Measurements from ENCODE around the gene CEP63.
"Not testable (repeated sequence)": the region's sequence is repeated elsewhere in the genome, so short reads cannot be mapped to it uniquely, and the experiment has no call there.

CEP63 gene

GRCh38 chr3:134579141-134579665 is 93.3 kb downstream of the CEP63 start:
- in situ Hi-C loops (cut with MboI; ENCODE audit: low sequenced_read_pairs), result no loop called here
- H3K27me3 ChIP-seq (ENCODE audit: low read depth), result no peaks in the 10 kb centered on the region
- H3K36me3 ChIP-seq (replicated peaks), result no peaks in the 10 kb centered on the region
- no peak overlapping the region for H3K4me3 ChIP-seq
- peaks cover 7% of the 10 kb centered on the region for H3K4me1 ChIP-seq
- H3K9me3 ChIP-seq, result no peaks in the 10 kb centered on the region
- peak in 1 of 2 experiments; percentile 20 for DNase-seq (ENCODE audit: low spot score in 2 of 2)

DNA sequence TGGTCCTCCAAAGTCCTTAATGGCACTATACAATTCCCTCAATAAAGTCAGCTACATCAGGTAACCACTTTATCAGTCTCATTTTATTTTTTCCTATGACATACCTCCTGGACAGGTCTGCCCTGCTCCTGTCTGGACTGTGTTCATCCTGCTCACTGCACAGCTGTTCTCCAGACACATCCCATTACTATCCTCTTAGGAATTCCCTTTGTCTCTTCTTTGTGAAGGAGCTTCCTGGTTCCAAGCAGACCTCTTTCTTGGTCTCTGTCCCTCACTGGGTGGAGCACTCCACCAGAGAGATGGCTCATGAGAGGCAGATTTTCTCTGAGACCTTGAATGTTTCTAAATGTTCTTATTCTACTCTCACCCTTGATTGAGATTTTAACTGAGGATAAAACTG is 104.9 kb downstream of the CEP63 start:
- H3K36me3 ChIP-seq (replicated peaks), result no peaks in the 10 kb centered on the region
- DNase-seq (ENCODE audit: low spot score in 2 of 2), result no peak
- H3K4me1 ChIP-seq, result no peaks in the 10 kb centered on the region
- in situ Hi-C loops (cut with MboI; ENCODE audit: low sequenced_read_pairs), result no loop called here
- no peaks in the 10 kb centered on the region for H3K9me3 ChIP-seq
- no peaks in the 10 kb centered on the region for H3K27me3 ChIP-seq (ENCODE audit: low read depth)
- no peak overlapping the region for H3K4me3 ChIP-seq

DNA sequence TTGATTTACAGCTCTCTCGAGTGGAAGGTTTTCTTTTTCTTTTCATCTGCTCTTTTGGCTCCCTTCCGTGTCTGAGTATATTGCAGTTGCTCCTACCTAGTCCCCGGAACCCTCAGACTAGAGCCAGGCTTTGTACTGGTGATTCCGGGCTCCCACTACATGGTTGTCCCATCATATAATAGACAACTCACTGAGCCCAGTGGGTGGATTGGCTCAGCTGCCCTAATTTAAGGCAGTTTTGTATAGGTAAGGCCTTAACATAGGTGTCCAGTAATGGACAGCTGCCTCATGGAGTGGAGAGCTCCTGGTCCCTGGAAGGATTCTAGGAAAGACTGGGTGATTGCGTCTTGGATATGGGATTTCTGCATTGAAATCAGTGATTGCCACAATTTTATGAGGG is 106.9 kb downstream of the CEP63 start:
- H3K4me1 ChIP-seq, result no peaks in the 10 kb centered on the region
- no peaks in the 10 kb centered on the region for H3K9me3 ChIP-seq
- in situ Hi-C loops (cut with MboI; ENCODE audit: low sequenced_read_pairs), result no loop called here
- H3K27me3 ChIP-seq (ENCODE audit: low read depth), result no peaks in the 10 kb centered on the region
- H3K4me3 ChIP-seq, result no peak overlapping the region
- DNase-seq (ENCODE audit: low spot score in 2 of 2), result no peak
- H3K36me3 ChIP-seq (replicated peaks), result no peaks in the 10 kb centered on the region

GRCh38 chr3:134594331-134594741 is 108.5 kb downstream of the CEP63 start:
- Histone ChIP-seq H3K27me3 (ENCODE audit: low read depth) (no peaks in the 10 kb centered on the region), H3K4me1 (no peaks in the 10 kb centered on the region), H3K9me3 (no peaks in the 10 kb centered on the region), H3K4me3 (no peak overlapping the region), H3K36me3 (replicated peaks) (no peaks in the 10 kb centered on the region)
- in situ Hi-C loops (cut with MboI; ENCODE audit: low sequenced_read_pairs), result no loop called here
- DNase-seq (ENCODE audit: low spot score in 2 of 2), result no peak

- H3K36me3 ChIP-seq (replicated peaks); H3K4me1 ChIP-seq; DNase-seq (ENCODE audit: low spot score in 2 of 2); H3K27me3 ChIP-seq (ENCODE audit: low read depth); in situ Hi-C loops (cut with MboI; ENCODE audit: low sequenced_read_pairs); H3K4me3 ChIP-seq; H3K9me3 ChIP-seq: not testable (repeated sequence)
Measured at GRCh38 chr3:134594986-134595385, 109.1 kb downstream of the CEP63 start.

DNA sequence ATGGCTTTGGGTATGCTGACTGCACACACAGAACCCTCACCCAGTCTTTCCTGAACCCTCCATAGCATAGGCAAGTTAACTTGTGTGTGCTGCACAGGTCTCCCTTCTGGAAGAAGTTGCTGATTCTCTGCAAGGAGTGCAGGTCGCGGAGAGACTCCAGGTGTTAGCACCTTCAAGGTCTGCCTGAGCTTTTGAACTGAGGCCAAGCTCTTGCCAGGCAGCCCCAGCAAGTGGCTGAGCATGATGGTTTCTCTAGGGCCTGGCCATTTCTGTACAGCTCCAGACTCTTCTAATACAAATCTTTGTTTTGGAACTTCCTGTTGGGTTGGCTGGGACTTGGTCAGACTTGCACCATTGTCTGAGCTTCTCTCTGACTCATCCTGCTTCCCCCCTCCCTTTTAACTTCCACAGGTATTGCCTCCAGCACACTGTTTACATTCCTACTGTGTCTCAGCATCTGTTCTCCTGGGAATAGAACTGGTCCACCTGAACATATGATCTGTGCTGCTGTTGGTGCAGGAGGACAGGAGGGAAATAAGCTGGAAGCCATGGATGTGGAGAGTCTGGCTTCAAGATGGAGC is 111.6 kb downstream of the CEP63 start:
- in situ Hi-C loops (cut with MboI; ENCODE audit: low sequenced_read_pairs), result no loop called here
- Histone ChIP-seq H3K36me3 (replicated peaks) (no peaks in the 10 kb centered on the region), H3K27me3 (ENCODE audit: low read depth) (peaks cover 6% of the 10 kb centered on the region; the same call in 1 of the 2 replicates), H3K9me3 (no peaks in the 10 kb centered on the region), H3K4me1 (no peaks in the 10 kb centered on the region), H3K4me3 (no peak overlapping the region)
- DNase-seq (ENCODE audit: low spot score in 2 of 2), result no peak

- Histone ChIP-seq H3K36me3 (replicated peaks) (no peaks in the 10 kb centered on the region), H3K4me1 (no peaks in the 10 kb centered on the region), H3K9me3 (no peaks in the 10 kb centered on the region), H3K4me3 (no peak overlapping the region), H3K27me3 (ENCODE audit: low read depth) (peaks cover 6% of the 10 kb centered on the region; the same call in 1 of the 2 replicates)
- in situ Hi-C loops (cut with MboI; ENCODE audit: low sequenced_read_pairs), result no loop called here
- DNase-seq (ENCODE audit: low spot score in 2 of 2), result no peak
Measured at GRCh38 chr3:134598763-134599545, 113.1 kb downstream of the CEP63 start.

DNA sequence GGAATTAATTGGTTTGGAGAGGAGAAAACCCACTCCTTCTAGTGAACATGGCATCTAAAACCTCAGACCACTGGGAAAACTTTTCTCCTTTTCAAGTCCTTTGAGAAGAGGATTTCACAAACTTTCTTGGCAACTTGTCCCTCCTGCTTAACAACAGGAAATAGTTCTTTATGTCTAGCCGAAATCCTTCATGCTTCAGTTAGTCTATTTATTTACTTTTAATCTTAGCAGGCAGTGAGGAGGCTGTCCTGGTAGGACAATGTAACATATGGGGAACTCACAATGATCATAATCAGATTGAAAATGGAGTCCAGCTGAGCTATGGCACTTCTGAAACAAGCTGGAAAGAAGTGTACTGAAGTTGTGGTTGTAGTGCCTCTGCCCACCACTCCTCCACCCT is 114.3 kb downstream of the CEP63 start:
- Histone ChIP-seq H3K9me3 (no peaks in the 10 kb centered on the region), H3K4me3 (no peak overlapping the region), H3K36me3 (replicated peaks) (no peaks in the 10 kb centered on the region), H3K4me1 (no peaks in the 10 kb centered on the region), H3K27me3 (ENCODE audit: low read depth) (peaks cover 6% of the 10 kb centered on the region; the same call in 1 of the 2 replicates)
- no peak for DNase-seq (ENCODE audit: low spot score in 2 of 2)
- in situ Hi-C loops (cut with MboI; ENCODE audit: low sequenced_read_pairs), result loop anchor here (25.0 kb wide), 2 partner anchors 912 to 1287 kb away; no protein-coding TSS in a partner anchor

DNA sequence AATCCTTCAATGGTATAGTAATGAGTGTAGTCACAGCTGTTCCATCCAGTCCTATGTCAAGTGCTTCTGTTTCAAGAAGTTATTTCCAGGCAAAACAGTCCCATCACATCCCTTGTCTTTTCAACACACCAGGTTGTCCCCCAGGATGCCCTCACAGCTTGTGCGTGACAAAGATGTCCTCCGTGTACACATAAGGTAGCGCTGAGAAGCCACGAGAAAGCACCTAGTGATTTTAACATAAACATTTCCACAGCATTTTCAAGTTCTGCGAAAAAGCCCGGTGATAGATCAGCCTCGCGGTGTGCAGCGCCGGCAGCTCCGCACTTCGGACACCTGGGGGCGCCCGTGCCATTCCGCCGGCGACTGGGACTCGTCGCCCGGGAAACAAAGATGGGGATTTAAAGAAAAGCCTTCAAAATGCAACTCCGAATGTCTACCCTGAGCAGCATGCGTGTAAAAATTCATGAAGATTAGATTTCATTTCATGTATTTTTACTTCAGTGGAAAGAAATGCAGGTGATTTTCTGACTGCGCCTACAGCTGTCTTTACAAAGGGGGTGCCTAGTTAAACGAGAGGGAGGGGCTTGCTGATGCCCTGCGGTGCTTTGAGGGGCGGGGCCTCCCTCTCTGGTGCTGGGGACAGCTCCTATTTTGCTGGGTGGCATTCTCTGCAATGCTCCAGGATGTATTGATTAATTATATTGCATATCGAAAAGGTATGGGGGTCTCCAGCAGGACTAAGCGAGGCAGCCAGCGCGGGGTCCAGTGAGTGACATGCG is 115.0 kb downstream of the CEP63 start:
- no peaks in the 10 kb centered on the region for H3K9me3 ChIP-seq
- H3K4me1 ChIP-seq, result no peaks in the 10 kb centered on the region
- DNase-seq (ENCODE audit: low spot score in 2 of 2), result peak; percentile 54 to 87
- H3K36me3 ChIP-seq (replicated peaks), result no peaks in the 10 kb centered on the region
- in situ Hi-C loops (cut with MboI; ENCODE audit: low sequenced_read_pairs), result loop anchor here (25.0 kb wide), 2 partner anchors 911 to 1286 kb away; no protein-coding TSS in a partner anchor
- H3K27me3 ChIP-seq (ENCODE audit: low read depth), result peaks cover 6% of the 10 kb centered on the region; the same call in 1 of the 2 replicates
- H3K4me3 ChIP-seq, result no peak overlapping the region

DNA sequence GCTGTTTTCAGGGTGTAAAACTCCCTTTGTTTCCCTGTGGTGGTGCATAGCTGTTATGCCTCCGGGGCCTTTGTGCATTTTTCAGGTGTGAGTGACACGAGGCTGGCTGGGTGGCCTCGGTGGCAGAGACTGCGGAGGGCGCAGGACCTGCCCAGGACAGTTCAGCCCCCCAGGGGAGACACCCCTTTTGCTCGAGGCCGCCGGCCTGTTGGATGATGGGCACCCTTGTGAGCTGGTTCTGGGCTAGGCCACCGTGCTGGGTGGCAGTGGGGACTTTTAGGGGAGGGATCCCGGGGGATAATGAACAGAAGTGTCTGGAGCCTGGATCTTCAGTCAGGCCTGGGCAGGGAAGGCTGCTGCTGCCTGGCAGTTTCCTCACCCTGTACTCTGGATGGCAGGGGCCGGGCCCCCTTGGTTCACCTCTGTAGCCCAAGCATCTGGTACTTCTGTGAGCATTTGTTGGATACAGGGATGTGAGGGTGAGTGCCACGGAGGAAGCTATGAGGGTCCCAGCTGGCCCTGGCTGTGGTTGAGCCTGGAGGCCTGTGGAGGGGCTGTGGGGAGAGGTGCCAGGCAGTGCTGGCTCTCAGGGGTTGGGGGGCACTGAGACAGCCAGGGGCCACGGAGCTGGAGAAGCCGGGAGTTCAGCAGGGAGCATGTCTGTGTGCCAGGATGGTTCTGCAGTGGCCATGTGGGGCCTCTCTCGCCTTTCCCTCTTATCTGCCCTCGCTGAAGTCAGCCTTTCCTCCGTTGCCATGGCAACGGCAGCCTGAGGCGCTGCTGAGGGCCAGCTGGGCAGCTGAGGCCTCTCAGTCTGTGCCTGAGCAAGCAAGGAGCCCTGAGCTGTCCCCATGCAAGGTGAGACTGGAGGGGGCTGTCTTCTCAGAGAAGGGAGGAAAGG is 115.9 kb downstream of the CEP63 start:
- Histone ChIP-seq H3K27me3 (ENCODE audit: low read depth) (peaks cover 6% of the 10 kb centered on the region; the same call in 1 of the 2 replicates), H3K4me1 (no peaks in the 10 kb centered on the region), H3K9me3 (no peaks in the 10 kb centered on the region), H3K36me3 (replicated peaks) (no peaks in the 10 kb centered on the region), H3K4me3 (no peak overlapping the region)
- DNase-seq (ENCODE audit: low spot score in 2 of 2), result peak in 1 of 2 experiments; percentile 56
- in situ Hi-C loops (cut with MboI; ENCODE audit: low sequenced_read_pairs), result loop anchor here (25.0 kb wide), 2 partner anchors 911 to 1286 kb away; no protein-coding TSS in a partner anchor

GRCh38 chr3:134602440-134602814 is 116.6 kb downstream of the CEP63 start:
- in situ Hi-C loops (cut with MboI; ENCODE audit: low sequenced_read_pairs), result loop anchor here (25.0 kb wide), 2 partner anchors 910 to 1285 kb away; no protein-coding TSS in a partner anchor
- DNase-seq (ENCODE audit: low spot score in 2 of 2), result no peak
- peaks cover 6% of the 10 kb centered on the region; the same call in 1 of the 2 replicates for H3K27me3 ChIP-seq (ENCODE audit: low read depth)
- H3K9me3 ChIP-seq, result no peaks in the 10 kb centered on the region
- no peaks in the 10 kb centered on the region for H3K36me3 ChIP-seq (replicated peaks)
- no peak overlapping the region for H3K4me3 ChIP-seq
- H3K4me1 ChIP-seq, result no peaks in the 10 kb centered on the region

GRCh38 chr3:134603480-134603879 is 117.6 kb downstream of the CEP63 start:
- H3K9me3 ChIP-seq, result no peaks in the 10 kb centered on the region
- DNase-seq (ENCODE audit: low spot score in 2 of 2), result no peak
- in situ Hi-C loops (cut with MboI; ENCODE audit: low sequenced_read_pairs), result loop anchor here (25.0 kb wide), 2 partner anchors 909 to 1284 kb away; no protein-coding TSS in a partner anchor
- no peaks in the 10 kb centered on the region for H3K36me3 ChIP-seq (replicated peaks)
- H3K4me3 ChIP-seq, result no peak overlapping the region
- H3K4me1 ChIP-seq, result no peaks in the 10 kb centered on the region
- peaks cover 6% of the 10 kb centered on the region; the same call in 1 of the 2 replicates for H3K27me3 ChIP-seq (ENCODE audit: low read depth)

All from HAP-1 (cell line).